SU-DHL-6 (cell line): ENCODE results near the gene ARHGAP26.

ENCODE experiments used
- EZH2phosphoT487 ChIP-seq: fragments of 200-600 bp; sonication (generic), shearing (Covaris generic); conservative IDR thresholded peaks from 2 replicates; pipeline ENCODE4 v1.6.1; 2018; ENCODE audit warnings: mild to moderate bottlenecking, antibody characterized with exemption, low read length, moderate library complexity, mixed read lengths
- TF ChIP-seq, protein P1 (sequence below): fragments of 200-600 bp; sonication (generic); IDR thresholded peaks from one replicate; pipeline ENCODE4 v1.5.1; 2017; ENCODE audit warnings: antibody characterized with exemption, mild to moderate bottlenecking, low read length, moderate library complexity; ENCODE audit not compliant: insufficient read depth, poor library complexity, severe bottlenecking

DNA sequence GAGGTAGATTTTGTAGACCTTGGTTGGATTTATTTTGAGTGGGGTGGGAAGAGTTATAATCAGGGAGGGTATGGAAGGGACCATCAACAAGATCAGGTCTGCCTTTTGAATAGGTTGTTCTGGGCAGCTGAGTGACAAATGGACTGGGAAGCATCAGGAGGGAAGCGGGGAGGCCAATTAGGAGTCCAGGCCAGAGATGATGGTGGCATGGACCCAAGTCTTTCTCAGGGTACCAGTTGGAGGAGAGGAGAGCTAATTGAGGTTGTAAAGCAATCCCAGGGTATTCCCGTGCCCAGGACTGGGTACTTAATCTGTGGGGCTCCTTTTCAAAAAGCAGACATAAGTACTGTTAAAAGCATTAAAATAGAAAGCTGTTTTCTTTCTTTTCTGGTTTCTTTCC lies 88.9 kb downstream of the ARHGAP26 start:
- TF ChIP-seq, protein P1, sequence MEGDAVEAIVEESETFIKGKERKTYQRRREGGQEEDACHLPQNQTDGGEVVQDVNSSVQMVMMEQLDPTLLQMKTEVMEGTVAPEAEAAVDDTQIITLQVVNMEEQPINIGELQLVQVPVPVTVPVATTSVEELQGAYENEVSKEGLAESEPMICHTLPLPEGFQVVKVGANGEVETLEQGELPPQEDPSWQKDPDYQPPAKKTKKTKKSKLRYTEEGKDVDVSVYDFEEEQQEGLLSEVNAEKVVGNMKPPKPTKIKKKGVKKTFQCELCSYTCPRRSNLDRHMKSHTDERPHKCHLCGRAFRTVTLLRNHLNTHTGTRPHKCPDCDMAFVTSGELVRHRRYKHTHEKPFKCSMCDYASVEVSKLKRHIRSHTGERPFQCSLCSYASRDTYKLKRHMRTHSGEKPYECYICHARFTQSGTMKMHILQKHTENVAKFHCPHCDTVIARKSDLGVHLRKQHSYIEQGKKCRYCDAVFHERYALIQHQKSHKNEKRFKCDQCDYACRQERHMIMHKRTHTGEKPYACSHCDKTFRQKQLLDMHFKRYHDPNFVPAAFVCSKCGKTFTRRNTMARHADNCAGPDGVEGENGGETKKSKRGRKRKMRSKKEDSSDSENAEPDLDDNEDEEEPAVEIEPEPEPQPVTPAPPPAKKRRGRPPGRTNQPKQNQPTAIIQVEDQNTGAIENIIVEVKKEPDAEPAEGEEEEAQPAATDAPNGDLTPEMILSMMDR = no peak
- TF ChIP-seq EZH2phosphoT487 = no peak
